Keratinocyte (primary cell): ENCODE data around the gene SMC1B. TPM values are rescaled to one million over a fixed set of nuclear protein-coding genes. Genes with fewer than 3 reads are reported as not detected.

Experiments
- DNase-seq: peaks from one replicate; pipeline ENCODE4 v3.0.0-alpha.2; 2011; ENCODE audit warnings: low read depth, missing footprints, low spot score
- FAIRE-seq: peaks from 2 replicates; lab custom pipeline; 2011; peaks lifted over from hg19 to GRCh38; lab: Jason Lieb, UNC
- H2AFZ ChIP-seq: 2 replicates; pipeline ENCODE4 v1.6.0; 2012; ENCODE audit warnings: low read length, control low read depth, inconsistent platforms; ENCODE audit not compliant: control insufficient read depth
- H3K27ac ChIP-seq: 2 replicates; pipeline ENCODE4 v1.5.1; 2011; ENCODE audit warnings: low read length; ENCODE audit not compliant: control insufficient read depth, insufficient read depth
- H3K27me3 ChIP-seq: 3 replicates; pipeline ENCODE4 v1.6.0; 2011; ENCODE audit warnings: low read length; ENCODE audit not compliant: control insufficient read depth, insufficient read depth; ENCODE audit errors: extremely low read depth
- H3K36me3 ChIP-seq, 2 experiments: 2 replicates in 1 of 2; 3 replicates in 1 of 2; pipeline ENCODE4 v1.5.1; 2011; ENCODE audit warnings: low read length in 2 of 2, mild to moderate bottlenecking in 1 of 2; ENCODE audit not compliant: control insufficient read depth in 2 of 2, insufficient read depth in 2 of 2; ENCODE audit errors: extremely low read depth in 1 of 2
- H3K4me1 ChIP-seq: 3 replicates; pipeline ENCODE4 v1.5.1; 2011; ENCODE audit warnings: low read length; ENCODE audit not compliant: control insufficient read depth, insufficient read depth; ENCODE audit errors: extremely low read depth
- H3K4me2 ChIP-seq: 3 replicates; pipeline ENCODE4 v1.6.0; 2011; ENCODE audit warnings: low read depth, low read length; ENCODE audit not compliant: control insufficient read depth, insufficient read depth; ENCODE audit errors: extremely low read depth
- H3K4me3 ChIP-seq, 3 experiments: fragments of 200-600 bp in 1 of 3; sonication (generic) in 1 of 3; 2 replicates in 2 of 3; 3 replicates in 1 of 3; pipeline ENCODE4 v1.5.1; 2011 to 2016; ENCODE audit warnings: low read length in 3 of 3, mild to moderate bottlenecking in 3 of 3, control low read depth in 2 of 3, inconsistent platforms in 1 of 3, low read depth in 1 of 3, mixed read lengths in 1 of 3, mixed run types in 1 of 3, moderate library complexity in 1 of 3; ENCODE audit not compliant: control insufficient read depth in 2 of 3, insufficient read depth in 2 of 3; ENCODE audit errors: extremely low read depth in 1 of 3
- H3K79me2 ChIP-seq: 2 replicates; pipeline ENCODE4 v1.6.0; 2012; ENCODE audit warnings: low read length; ENCODE audit not compliant: control insufficient read depth, insufficient read depth
- H3K9ac ChIP-seq: 3 replicates; pipeline ENCODE4 v1.6.0; 2011; ENCODE audit warnings: low read length; ENCODE audit not compliant: control insufficient read depth, insufficient read depth; ENCODE audit errors: extremely low read depth
- H3K9me1 ChIP-seq: 3 replicates; pipeline ENCODE4 v1.6.0; 2011; ENCODE audit warnings: low read length; ENCODE audit not compliant: control insufficient read depth, insufficient read depth; ENCODE audit errors: extremely low read depth
- H3K9me3 ChIP-seq: 2 replicates; pipeline ENCODE4 v1.5.1; 2012; ENCODE audit warnings: low read depth, low read length; ENCODE audit not compliant: control insufficient read depth
- H4K20me1 ChIP-seq: 3 replicates; pipeline ENCODE4 v1.6.0; 2011; ENCODE audit warnings: low read length; ENCODE audit not compliant: control insufficient read depth, insufficient read depth; ENCODE audit errors: extremely low read depth
- CTCF ChIP-seq, 3 experiments: IDR thresholded peaks in 1 of 3; conservative IDR thresholded peaks in 1 of 3; optimal IDR thresholded peaks in 1 of 3; 2 replicates in 2 of 3; 3 replicates in 1 of 3; pipeline versions ENCODE3 to v1.5.1; 2011; ENCODE audit warnings: low read length in 3 of 3, mild to moderate bottlenecking in 3 of 3, moderate library complexity in 2 of 3, control low read depth in 1 of 3, inconsistent platforms in 1 of 3; ENCODE audit not compliant: insufficient read depth in 2 of 3; ENCODE audit errors: extremely low read depth in 1 of 3
- EZH2 ChIP-seq: IDR thresholded peaks from one replicate; pipeline ENCODE4 v1.6.1; 2012; ENCODE audit warnings: inconsistent platforms, mild to moderate bottlenecking, low read length, moderate library complexity
- dilution Hi-C: fragments of 300-500 bp; cut with MboI; formaldehyde crosslinking; loops from one replicate; pipeline ENCODE4 v1.7.0; 2020; ENCODE audit warnings: low sequenced_read_pairs; ENCODE audit not compliant: extremely low pct_ligation_motif_present
- polyA plus RNA-seq, 5 experiments: library from polyadenylated mRNA; depleted of rRNA in 3 of 5; stranded (reverse) in 3 of 5; stranded (forward) in 1 of 5; unstranded in 1 of 5; fragments of >200 nt; gene quantifications; 1 replicate in 1 of 5; 2 replicates in 3 of 5; 3 replicates in 1 of 5; pipeline versions ENCODE4 v1.2.1 to v1.2.3, GENCODE V29; 2011 to 2012; ENCODE audit warnings: missing spikeins in 2 of 5, low read depth in 1 of 5, low replicate concordance in 1 of 5

SMC1B gene
- polyA plus RNA-seq, 1 donor (not counting 4 experiments of a cell fraction or from before 2014, with no cell fraction given), result not detected

DNA sequence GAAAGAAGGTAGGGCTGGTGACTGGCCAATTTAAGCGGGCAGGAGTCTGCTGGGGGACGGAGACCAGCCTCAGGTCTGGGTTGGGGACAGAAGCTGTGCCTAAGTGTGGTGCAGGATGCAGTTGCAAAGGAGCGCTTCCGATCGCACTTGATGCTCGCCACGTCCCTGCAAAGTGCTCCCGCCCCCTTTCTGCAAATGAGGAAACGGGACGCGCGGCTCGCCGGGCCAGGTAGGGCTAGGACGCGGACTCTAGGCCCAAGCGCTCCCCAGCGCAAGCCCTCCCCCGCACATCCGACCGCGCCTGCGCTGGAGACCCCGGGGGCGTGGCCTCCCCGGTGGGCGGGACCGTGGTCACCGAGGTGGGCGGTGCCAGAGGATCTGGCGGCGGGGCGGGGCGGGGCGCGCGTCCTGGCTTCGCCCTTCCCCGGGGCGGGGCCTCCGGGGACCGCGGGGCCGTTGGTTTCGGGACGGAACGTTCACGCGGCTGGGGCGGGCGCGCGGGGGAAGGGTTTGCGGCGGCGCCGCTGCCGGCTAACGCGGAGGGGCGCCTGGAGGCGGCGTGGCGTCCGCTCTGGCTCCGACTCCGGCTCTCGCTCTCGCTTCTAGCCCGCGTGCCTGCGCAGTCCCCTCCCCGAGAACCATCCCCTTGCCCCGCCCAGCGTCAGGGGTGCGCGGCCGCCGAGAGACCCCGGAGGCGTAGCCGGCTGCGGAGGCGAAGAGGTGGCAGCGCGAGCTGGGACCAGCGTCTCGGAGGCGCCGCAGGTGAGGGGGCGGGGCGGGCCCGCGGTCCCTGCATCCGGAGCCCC is 103.8 kb downstream of the SMC1B start, which contains the start of gene FAM118A:
Gene FAM118A, plus strand, starts transcription at position 513 of the 806 bp plus-strand sequence. CDS start 12,446 bp downstream, outside the sequence.
- H3K27me3 ChIP-seq, result no peaks in the 10 kb centered on the region
- H3K4me1 ChIP-seq, result peaks cover 18% of the 10 kb centered on the region
- H3K27ac ChIP-seq, result peak within 1 kb of the TSS; percentile 66
- H3K4me3 ChIP-seq, result peak within 1 kb of the TSS; percentile 75 to 87 (median 85)
- H3K9ac ChIP-seq, result peak within 1 kb of the TSS; percentile 82
- peaks cover 3% of the 10 kb centered on the region for H4K20me1 ChIP-seq
- peak within 1 kb of the TSS; percentile 98 for H2AFZ ChIP-seq
- TF ChIP-seq CTCF (optimal IDR thresholded peaks at IDR 0.05 in 1 of 3, IDR thresholded peaks at IDR 0.05 in 1 of 3, conservative IDR thresholded peaks at IDR 0.05 in 1 of 3; ENCODE audit: extremely low read depth in 1 of 3, insufficient read depth in 2 of 3, low read length in 3 of 3) (peak in 1 of 3 experiments; percentile 13), EZH2 (no peak)
- DNase-seq (no peak), FAIRE-seq (no peak)
- no peaks in the 10 kb centered on the region for H3K9me3 ChIP-seq
- peak within 1 kb of the TSS; percentile 93 for H3K4me2 ChIP-seq
- H3K79me2 ChIP-seq, result peaks cover 33% of the 10 kb centered on the region
- dilution Hi-C loops, result no loop called here
- peaks cover 0 to 6% of the 10 kb centered on the region in 2 experiments for H3K36me3 ChIP-seq
- peaks cover 6% of the 10 kb centered on the region for H3K9me1 ChIP-seq

DNA sequence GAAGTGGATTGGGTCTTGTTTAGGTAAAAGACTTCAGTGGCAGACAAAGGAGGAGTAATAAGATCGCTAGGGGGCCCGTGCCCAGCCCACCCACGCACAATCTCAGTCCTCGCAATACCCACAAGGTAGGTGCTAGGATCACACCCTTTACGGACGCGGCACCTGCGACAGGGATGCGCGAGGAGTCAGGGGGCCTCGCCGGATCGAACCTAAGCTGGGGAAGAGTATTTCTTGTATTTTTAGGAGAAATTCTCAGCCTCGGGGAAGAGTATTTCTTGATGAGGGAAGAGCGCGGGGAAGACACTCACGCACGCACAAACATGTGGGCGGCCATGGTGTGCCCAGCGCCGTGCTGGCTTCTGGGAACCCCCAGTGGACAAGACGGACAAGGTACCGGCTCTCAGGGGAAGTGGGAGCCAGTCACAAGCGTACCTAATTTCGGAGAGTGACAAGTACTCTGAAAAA is 104.4 kb downstream of the SMC1B start:
- H4K20me1 ChIP-seq, result peaks cover 3% of the 10 kb centered on the region
- no peak for DNase-seq

More for the DNA sequence above, 104.4 kb downstream of the SMC1B start:
- peak overlapping the region; percentile 59 for H3K27ac ChIP-seq
- peak overlapping the region; percentile 78 for H3K9ac ChIP-seq
- peaks cover 6% of the 10 kb centered on the region for H3K9me1 ChIP-seq
- H3K4me2 ChIP-seq, result peak overlapping the region; percentile 91
- dilution Hi-C loops, result no loop called here
- peaks cover 18% of the 10 kb centered on the region for H3K4me1 ChIP-seq
- H3K36me3 ChIP-seq, result peaks cover 0 to 6% of the 10 kb centered on the region in 2 experiments
- H2AFZ ChIP-seq, result peak overlapping the region; percentile 98
- H3K27me3 ChIP-seq, result no peaks in the 10 kb centered on the region
- no peak for TF ChIP-seq EZH2
- H3K79me2 ChIP-seq, result peaks cover 27% of the 10 kb centered on the region
- peak overlapping the region; percentile 6 to 68 (median 26) for H3K4me3 ChIP-seq
- FAIRE-seq, result no peak
- no peaks in the 10 kb centered on the region for H3K9me3 ChIP-seq
